Measurements from ENCODE around the gene GALC. TPM values are rescaled to one million over a fixed set of nuclear protein-coding genes. Genes with fewer than 3 reads are reported as not detected.

Gene GALC
- total and polyA plus RNA-seq, 2 experiments from 2014 or later: 13.1 to 24.0 TPM

- TF ChIP-seq EZH2phosphoT487 (IDR thresholded peaks at IDR 0.05; ENCODE audit: insufficient read depth, low read depth): no peak
- TF ChIP-seq EZH2 (IDR thresholded peaks at IDR 0.05; ENCODE audit: insufficient read depth, poor library complexity, severe bottlenecking): no peak
- Histone ChIP-seq H4K20me1 (ENCODE audit: insufficient read depth) (no peaks in the 10 kb centered on the region), H3F3A (ENCODE audit: insufficient read depth) (no peaks in the 10 kb centered on the region), H3K79me2 (ENCODE audit: insufficient read depth) (no peaks in the 10 kb centered on the region), H3K9ac (no peak overlapping the region), H3K9me2 (ENCODE audit: insufficient read depth) (no peaks in the 10 kb centered on the region), H3K36me3 (ENCODE audit: low read depth) (no peaks in the 10 kb centered on the region), H3K9me3 (ENCODE audit: low read depth) (no peaks in the 10 kb centered on the region), H3K4me3 (no peak overlapping the region), H3K27ac (no peak overlapping the region), H2AFZ (no peak overlapping the region), H3K4me1 (ENCODE audit: insufficient read depth) (no peaks in the 10 kb centered on the region), H3K4me2 (ENCODE audit: unreplicated experiment) (no peak overlapping the region), H3K27me3 (replicated peaks; ENCODE audit: insufficient read depth) (no peaks in the 10 kb centered on the region)
- no peak for DNase-seq
- WGBS, 2 experiments (ENCODE audit: low coverage in 1 of 2, low lambda C conversion rate in 2 of 2, missing lambda C conversion rate in 2 of 2): 41 to 46% methylated on average over 2 of the region's 2 CpGs
- in situ Hi-C loops (cut with MboI): no loop called here
These were observed 43.4 kb upstream of the GALC start for GRCh38 chr14:88036422-88036821.

- Histone ChIP-seq H3K36me3 (ENCODE audit: low read depth) (no peaks in the 10 kb centered on the region), H3K27me3 (replicated peaks; ENCODE audit: insufficient read depth) (no peaks in the 10 kb centered on the region), H4K20me1 (ENCODE audit: insufficient read depth) (no peaks in the 10 kb centered on the region), H3K4me3 (no peak overlapping the region), H3F3A (ENCODE audit: insufficient read depth) (no peaks in the 10 kb centered on the region), H3K9ac (no peak overlapping the region), H3K9me3 (ENCODE audit: low read depth) (no peaks in the 10 kb centered on the region), H3K27ac (no peak overlapping the region), H3K79me2 (ENCODE audit: insufficient read depth) (no peaks in the 10 kb centered on the region), H3K4me2 (ENCODE audit: unreplicated experiment) (no peak overlapping the region), H2AFZ (no peak overlapping the region), H3K4me1 (ENCODE audit: insufficient read depth) (no peaks in the 10 kb centered on the region), H3K9me2 (ENCODE audit: insufficient read depth) (0 out of 2 replicates have a peak, but pooled peaks cover 4% of the 10 kb centered on the region)
- TF ChIP-seq EZH2 (IDR thresholded peaks at IDR 0.05; ENCODE audit: insufficient read depth, poor library complexity, severe bottlenecking) (no peak), EZH2phosphoT487 (IDR thresholded peaks at IDR 0.05; ENCODE audit: insufficient read depth, low read depth) (no peak)
- in situ Hi-C loops (cut with MboI): no loop called here
- WGBS, 2 experiments (ENCODE audit: low coverage in 1 of 2, low lambda C conversion rate in 2 of 2, missing lambda C conversion rate in 2 of 2): 23 to 25% methylated on average over 2 of the region's 2 CpGs
- no peak for DNase-seq
These were observed 41.1 kb upstream of the GALC start for GRCh38 chr14:88034076-88034475.

GRCh38 chr14:88032373-88032772 lies 39.4 kb upstream of the GALC start:
- no peak overlapping the region for H3K9ac ChIP-seq
- no peaks in the 10 kb centered on the region for H3K36me3 ChIP-seq (ENCODE audit: low read depth)
- no peak overlapping the region for H3K27ac ChIP-seq
- no peak overlapping the region for H3K4me3 ChIP-seq
- H3F3A ChIP-seq (ENCODE audit: insufficient read depth): no peaks in the 10 kb centered on the region
- H3K79me2 ChIP-seq (ENCODE audit: insufficient read depth): no peaks in the 10 kb centered on the region
- H3K9me3 ChIP-seq (ENCODE audit: low read depth): no peaks in the 10 kb centered on the region
- no peak for TF ChIP-seq EZH2 (IDR thresholded peaks at IDR 0.05; ENCODE audit: insufficient read depth, poor library complexity, severe bottlenecking)
- TF ChIP-seq EZH2phosphoT487 (IDR thresholded peaks at IDR 0.05; ENCODE audit: insufficient read depth, low read depth): no peak
- 67 to 69% methylated on average over 1 of the region's 1 CpG for WGBS, 2 experiments (ENCODE audit: low coverage in 1 of 2, low lambda C conversion rate in 2 of 2, missing lambda C conversion rate in 2 of 2)
- H2AFZ ChIP-seq: no peak overlapping the region
- 0 out of 2 replicates have a peak, but pooled peaks cover 4% of the 10 kb centered on the region for H3K9me2 ChIP-seq (ENCODE audit: insufficient read depth)
- in situ Hi-C loops (cut with MboI): no loop called here
- no peaks in the 10 kb centered on the region for H4K20me1 ChIP-seq (ENCODE audit: insufficient read depth)
- H3K27me3 ChIP-seq (replicated peaks; ENCODE audit: insufficient read depth): no peaks in the 10 kb centered on the region
- no peaks in the 10 kb centered on the region for H3K4me1 ChIP-seq (ENCODE audit: insufficient read depth)
- no peak for DNase-seq
- no peak overlapping the region for H3K4me2 ChIP-seq (ENCODE audit: unreplicated experiment)

GRCh38 chr14:88030892-88031291 lies 37.9 kb upstream of the GALC start:
- Histone ChIP-seq H4K20me1 (ENCODE audit: insufficient read depth) (no peaks in the 10 kb centered on the region), H3K4me2 (ENCODE audit: unreplicated experiment) (no peak overlapping the region), H2AFZ (no peak overlapping the region), H3K4me3 (no peak overlapping the region), H3F3A (ENCODE audit: insufficient read depth) (no peaks in the 10 kb centered on the region), H3K9me2 (ENCODE audit: insufficient read depth) (0 out of 2 replicates have a peak, but pooled peaks cover 4% of the 10 kb centered on the region), H3K4me1 (ENCODE audit: insufficient read depth) (no peaks in the 10 kb centered on the region), H3K79me2 (ENCODE audit: insufficient read depth) (no peaks in the 10 kb centered on the region), H3K9me3 (ENCODE audit: low read depth) (no peaks in the 10 kb centered on the region), H3K27me3 (replicated peaks; ENCODE audit: insufficient read depth) (0 out of 2 replicates have a peak, but pooled peaks cover under 1% of the 10 kb centered on the region), H3K9ac (no peak overlapping the region), H3K27ac (no peak overlapping the region), H3K36me3 (ENCODE audit: low read depth) (no peaks in the 10 kb centered on the region)
- in situ Hi-C loops (cut with MboI): no loop called here
- DNase-seq: no peak
- 0 to 5% methylated on average over 1 of the region's 1 CpG for WGBS, 2 experiments (ENCODE audit: low coverage in 1 of 2, low lambda C conversion rate in 2 of 2, missing lambda C conversion rate in 2 of 2)
- TF ChIP-seq EZH2phosphoT487 (IDR thresholded peaks at IDR 0.05; ENCODE audit: insufficient read depth, low read depth) (no peak), EZH2 (IDR thresholded peaks at IDR 0.05; ENCODE audit: insufficient read depth, poor library complexity, severe bottlenecking) (no peak)

GRCh38 chr14:88030079-88030478 lies 37.1 kb upstream of the GALC start:
- H3K4me2 ChIP-seq (ENCODE audit: unreplicated experiment): no peak overlapping the region
- in situ Hi-C loops (cut with MboI): no loop called here
- no peak overlapping the region for H3K4me3 ChIP-seq
- no peak for TF ChIP-seq EZH2 (IDR thresholded peaks at IDR 0.05; ENCODE audit: insufficient read depth, poor library complexity, severe bottlenecking)
- no peak for TF ChIP-seq EZH2phosphoT487 (IDR thresholded peaks at IDR 0.05; ENCODE audit: insufficient read depth, low read depth)
- no peak overlapping the region for H3K9ac ChIP-seq
- no peaks in the 10 kb centered on the region for H3K9me3 ChIP-seq (ENCODE audit: low read depth)
- H3K9me2 ChIP-seq (ENCODE audit: insufficient read depth): 0 out of 2 replicates have a peak, but pooled peaks cover 4% of the 10 kb centered on the region
- no peak overlapping the region for H3K27ac ChIP-seq
- WGBS, 2 experiments (ENCODE audit: low coverage in 1 of 2, low lambda C conversion rate in 2 of 2, missing lambda C conversion rate in 2 of 2): 7 to 9% methylated on average over 1 of the region's 1 CpG
- no peaks in the 10 kb centered on the region for H3K36me3 ChIP-seq (ENCODE audit: low read depth)
- no peaks in the 10 kb centered on the region for H3F3A ChIP-seq (ENCODE audit: insufficient read depth)
- no peaks in the 10 kb centered on the region for H4K20me1 ChIP-seq (ENCODE audit: insufficient read depth)
- H2AFZ ChIP-seq: no peak overlapping the region
- DNase-seq: no peak
- H3K27me3 ChIP-seq (replicated peaks; ENCODE audit: insufficient read depth): 0 out of 2 replicates have a peak, but pooled peaks cover 7% of the 10 kb centered on the region
- H3K79me2 ChIP-seq (ENCODE audit: insufficient read depth): no peaks in the 10 kb centered on the region
- H3K4me1 ChIP-seq (ENCODE audit: insufficient read depth): no peaks in the 10 kb centered on the region

All from GM23248 (cell line).